Lung (tissue), 12 donors: ENCODE data around the gene UBN1. TPM values are rescaled to one million over a fixed set of nuclear protein-coding genes. Genes with fewer than 3 reads are reported as not detected.

Experiments
- ATAC-seq: fragments of 200-7000 bp; cut with Tn5 transposase; one replicate; pipeline ENCODE4 v1.9.1; 2020; ENCODE audit warnings: moderate number of reproducible peaks; ENCODE audit not compliant: insufficient read depth, low FRiP score
- DNase-seq, 3 donors: peaks; one replicate each; pipeline ENCODE4 v3.0.0-alpha.2; 2013 to 2017
- H3K27ac ChIP-seq, 2 donors: one replicate each; pipeline ENCODE4 v1.5.1; 2013; ENCODE audit warnings: mild to moderate bottlenecking in 2 of 2, moderate library complexity in 2 of 2, control low read depth in 1 of 2, inconsistent platforms in 1 of 2, low read depth in 1 of 2, low read length in 1 of 2
- H3K27me3 ChIP-seq, 3 donors: one replicate each; pipeline ENCODE4 v1.5.1; 2013; ENCODE audit warnings: low read length in 2 of 3; ENCODE audit not compliant: control insufficient read depth in 3 of 3, insufficient read depth in 3 of 3
- H3K36me3 ChIP-seq, 4 donors: one replicate each; pipeline ENCODE4 v1.5.1; 2013; ENCODE audit warnings: low read length in 4 of 4, mild to moderate bottlenecking in 1 of 4, moderate library complexity in 1 of 4; ENCODE audit not compliant: control insufficient read depth in 4 of 4, insufficient read depth in 4 of 4
- H3K4me1 ChIP-seq, 5 donors: one replicate each; pipeline ENCODE4 v1.5.1; 2013; ENCODE audit warnings: low read length in 5 of 5, mild to moderate bottlenecking in 2 of 5, moderate library complexity in 1 of 5; ENCODE audit not compliant: control insufficient read depth in 5 of 5, insufficient read depth in 5 of 5
- H3K4me3 ChIP-seq: one replicate; pipeline ENCODE4 v1.5.1; 2013; ENCODE audit warnings: mild to moderate bottlenecking, control low read depth, moderate library complexity
- H3K9ac ChIP-seq, 2 donors: one replicate each; pipeline ENCODE4 v1.5.1; 2013; ENCODE audit warnings: low read length in 2 of 2, control low read depth in 1 of 2; ENCODE audit not compliant: insufficient read depth in 1 of 2
- H3K9me3 ChIP-seq, 4 donors: one replicate each; pipeline ENCODE4 v1.5.1; 2013; ENCODE audit warnings: low read length in 3 of 4, mild to moderate bottlenecking in 1 of 4, moderate library complexity in 1 of 4; ENCODE audit not compliant: control insufficient read depth in 4 of 4, insufficient read depth in 3 of 4
- WGBS, 2 donors: extraction: QIAGEN DNeasy Blood & Tissue Kit; methylation state at CpG; one replicate each; pipeline ENCODE4 v1.1.7; 2013; 5-methylcytosine and 5-hydroxymethylcytosine counted together
- polyA plus RNA-seq, 2 donors: library from polyadenylated mRNA; stranded (reverse); fragments of 200-250 nt; gene quantifications; one replicate each; pipeline ENCODE4 v1.2.1, GENCODE V29; 2013
- total RNA-seq, 2 donors: library from RNA; depleted of rRNA in 1 of 2; stranded (reverse); fragments of >200 nt in 1 of 2; gene quantifications; one replicate each; pipeline ENCODE4 v1.2.1, GENCODE V29; 2014 to 2021
- TF ChIP-seq, protein P1 (sequence below): IDR thresholded peaks from 2 replicates; pipeline ENCODE4 v1.5.1; 2012; ENCODE audit warnings: mild to moderate bottlenecking; ENCODE audit errors: control extremely low read depth, extremely low read depth
- donor health status: control.
- donor health status: control.
- donor health status: Bipolar disorder and iron deficiency.
- donor health status: healthy.
- donor health status: DM: yes; HTN: yes; CAD: no.

Gene UBN1
- total and polyA plus RNA-seq, 4 donors = 13.3 to 37.8 (median 19.9) TPM

DNA sequence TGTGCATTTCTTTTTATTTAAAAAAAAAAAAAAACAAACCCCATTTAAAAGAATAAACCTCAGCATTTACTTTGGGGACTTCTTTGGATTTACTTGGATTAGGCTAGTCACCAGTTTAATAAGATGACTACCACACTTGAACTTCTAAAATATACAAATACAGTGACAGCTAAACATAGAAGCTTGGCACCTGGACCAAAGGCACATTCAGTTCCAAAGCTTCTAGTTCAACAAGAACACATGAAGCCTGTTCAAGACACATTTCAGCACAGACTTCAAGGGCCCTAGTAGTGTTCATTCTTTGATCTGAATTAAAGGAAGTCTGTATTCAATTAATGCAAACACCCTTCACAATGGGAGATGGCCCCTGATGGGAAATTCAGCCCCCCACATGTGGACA, 33.2 kb upstream of the UBN1 start:
- Histone ChIP-seq H3K27me3 (no peaks in the 10 kb centered on the region), H3K36me3 (peaks cover 12 to 55% (median 31%) of the 10 kb centered on the region in 4 donors), H3K4me3 (no peak overlapping the region), H3K9me3 (no peaks in the 10 kb centered on the region), H3K27ac (peak overlapping the region in 1 of 2 donors; percentile 69), H3K4me1 (peaks cover 0 to 2% (median 0%) of the 10 kb centered on the region in 5 donors), H3K9ac (no peak overlapping the region)
- ATAC-seq (no peak), DNase-seq (no peak)
- TF ChIP-seq, protein P1, sequence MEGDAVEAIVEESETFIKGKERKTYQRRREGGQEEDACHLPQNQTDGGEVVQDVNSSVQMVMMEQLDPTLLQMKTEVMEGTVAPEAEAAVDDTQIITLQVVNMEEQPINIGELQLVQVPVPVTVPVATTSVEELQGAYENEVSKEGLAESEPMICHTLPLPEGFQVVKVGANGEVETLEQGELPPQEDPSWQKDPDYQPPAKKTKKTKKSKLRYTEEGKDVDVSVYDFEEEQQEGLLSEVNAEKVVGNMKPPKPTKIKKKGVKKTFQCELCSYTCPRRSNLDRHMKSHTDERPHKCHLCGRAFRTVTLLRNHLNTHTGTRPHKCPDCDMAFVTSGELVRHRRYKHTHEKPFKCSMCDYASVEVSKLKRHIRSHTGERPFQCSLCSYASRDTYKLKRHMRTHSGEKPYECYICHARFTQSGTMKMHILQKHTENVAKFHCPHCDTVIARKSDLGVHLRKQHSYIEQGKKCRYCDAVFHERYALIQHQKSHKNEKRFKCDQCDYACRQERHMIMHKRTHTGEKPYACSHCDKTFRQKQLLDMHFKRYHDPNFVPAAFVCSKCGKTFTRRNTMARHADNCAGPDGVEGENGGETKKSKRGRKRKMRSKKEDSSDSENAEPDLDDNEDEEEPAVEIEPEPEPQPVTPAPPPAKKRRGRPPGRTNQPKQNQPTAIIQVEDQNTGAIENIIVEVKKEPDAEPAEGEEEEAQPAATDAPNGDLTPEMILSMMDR = no peak

DNA sequence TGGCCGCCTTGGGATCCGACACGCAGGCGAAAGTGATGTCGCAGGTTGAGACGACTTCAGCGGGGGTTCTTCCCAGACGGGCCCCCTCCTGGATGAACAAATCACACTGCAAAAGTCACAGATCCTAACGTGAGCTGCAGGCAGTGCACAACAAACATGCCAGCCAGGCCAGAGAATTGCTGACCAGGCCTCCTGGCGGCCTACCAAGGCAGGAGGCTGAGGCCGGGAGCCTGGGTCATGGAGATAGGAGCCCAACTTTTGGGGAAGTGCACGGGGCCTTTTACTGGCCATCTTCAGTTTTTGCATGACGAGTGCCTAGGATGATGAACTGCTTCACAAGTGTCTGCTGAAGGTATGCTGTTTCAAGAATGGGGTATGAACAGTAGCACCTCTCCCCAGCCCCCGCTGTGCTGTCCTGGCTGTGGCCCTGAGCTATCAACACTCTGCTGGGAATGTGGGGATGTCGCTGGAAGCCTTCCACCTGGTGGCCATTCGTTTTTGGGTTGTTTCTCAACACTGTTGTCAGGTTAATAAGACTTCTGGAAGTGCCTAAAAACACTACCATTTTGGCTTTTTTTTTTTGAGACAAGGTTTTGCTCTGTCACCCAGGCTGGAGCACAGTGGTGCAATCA, 32.6 kb upstream of the UBN1 start:
- no peak for ATAC-seq
- TF ChIP-seq, protein P1 = no peak
- no peak overlapping the region for H3K9ac ChIP-seq
- H3K4me3 ChIP-seq = no peak overlapping the region
- peaks cover 0 to 2% (median 0%) of the 10 kb centered on the region in 5 donors for H3K4me1 ChIP-seq
- H3K9me3 ChIP-seq = no peaks in the 10 kb centered on the region
- 87 to 88% methylated on average over 16 of the region's 16 CpGs for WGBS, 2 donors
- peaks cover 12 to 56% (median 31%) of the 10 kb centered on the region in 4 donors for H3K36me3 ChIP-seq
- peak in 1 of 3 donors; percentile 10 for DNase-seq
- H3K27me3 ChIP-seq = no peaks in the 10 kb centered on the region
- H3K27ac ChIP-seq = peak overlapping the region in 1 of 2 donors; percentile 69

DNA sequence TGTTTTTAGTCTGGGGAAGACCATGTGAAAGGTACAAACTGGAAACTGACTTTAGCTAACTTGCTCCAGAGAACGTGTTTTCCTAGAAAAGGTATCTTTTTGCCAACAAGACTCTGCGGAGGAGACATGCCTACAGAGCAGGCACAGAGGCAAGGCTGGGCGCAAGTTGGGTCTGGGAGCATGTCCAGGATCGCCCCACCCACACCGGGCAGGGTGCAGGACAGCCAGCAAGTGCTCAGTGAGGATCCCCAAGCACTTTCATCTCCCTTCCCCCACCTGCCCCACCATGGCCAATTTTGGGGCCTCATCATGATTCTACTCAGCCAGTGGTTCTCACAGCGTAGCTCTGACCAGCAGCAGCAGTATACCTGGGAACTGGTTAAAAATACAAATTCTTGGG, 26.6 kb upstream of the UBN1 start:
- DNase-seq (no peak), ATAC-seq (no peak)
- Histone ChIP-seq H3K36me3 (peaks cover 23 to 55% (median 37%) of the 10 kb centered on the region in 4 donors), H3K9ac (no peak overlapping the region), H3K27me3 (no peaks in the 10 kb centered on the region), H3K27ac (peak overlapping the region in 1 of 2 donors; percentile 43), H3K4me3 (no peak overlapping the region), H3K9me3 (no peaks in the 10 kb centered on the region), H3K4me1 (peaks cover 0 to 4% (median 0%) of the 10 kb centered on the region in 5 donors)
- 93 to 94% methylated on average over 6 of the region's 6 CpGs for WGBS, 2 donors
- TF ChIP-seq, protein P1 = no peak
